Type B pancreatic cell (in vitro differentiated cells): ENCODE results near the gene HOXA13. TPM values are rescaled to one million over a fixed set of nuclear protein-coding genes. Genes with fewer than 3 reads are reported as not detected.

Experiments used
- DNase-seq: peaks from one replicate; pipeline ENCODE4 v3.0.0; 2021; ENCODE audit warnings: mixed read lengths; ENCODE audit not compliant: unreplicated experiment; ENCODE audit errors: extremely low spot score
- H3K27ac Mint-ChIP-seq: 2 replicates; pipeline ENCODE4 v1.8.0; 2021; ENCODE audit warnings: mild to moderate bottlenecking, mixed read lengths
- H3K27me3 Mint-ChIP-seq: 2 replicates; pipeline ENCODE4 v1.8.0; 2021; ENCODE audit warnings: mixed read lengths
- H3K36me3 Mint-ChIP-seq: 2 replicates; pipeline ENCODE4 v1.8.0; 2021; ENCODE audit warnings: mixed read lengths
- H3K4me1 Mint-ChIP-seq: one replicate; pipeline ENCODE4 v1.8.0; 2021; ENCODE audit warnings: mixed read lengths; ENCODE audit not compliant: unreplicated experiment
- H3K4me3 Mint-ChIP-seq: 2 replicates; pipeline ENCODE4 v1.8.0; 2021; ENCODE audit warnings: mild to moderate bottlenecking, mixed read lengths
- H3K9me3 Mint-ChIP-seq: 2 replicates; pipeline ENCODE4 v1.8.0; 2021; ENCODE audit warnings: mixed read lengths
- CTCF ChIP-seq: fragments of 200-600 bp; sonication (generic); conservative IDR thresholded peaks from 2 replicates; pipeline ENCODE4 v1.5.0; 2021; ENCODE audit warnings: antibody characterized with exemption, mild to moderate bottlenecking
- total RNA-seq: library from RNA; stranded (reverse); gene quantifications from 2 replicates; pipeline ENCODE4 v1.2.1, GENCODE V29; 2021; ENCODE audit warnings: low replicate concordance

The HOXA13 gene
- total RNA-seq, 1 donor from 2014 or later = 0.75 TPM

DNA sequence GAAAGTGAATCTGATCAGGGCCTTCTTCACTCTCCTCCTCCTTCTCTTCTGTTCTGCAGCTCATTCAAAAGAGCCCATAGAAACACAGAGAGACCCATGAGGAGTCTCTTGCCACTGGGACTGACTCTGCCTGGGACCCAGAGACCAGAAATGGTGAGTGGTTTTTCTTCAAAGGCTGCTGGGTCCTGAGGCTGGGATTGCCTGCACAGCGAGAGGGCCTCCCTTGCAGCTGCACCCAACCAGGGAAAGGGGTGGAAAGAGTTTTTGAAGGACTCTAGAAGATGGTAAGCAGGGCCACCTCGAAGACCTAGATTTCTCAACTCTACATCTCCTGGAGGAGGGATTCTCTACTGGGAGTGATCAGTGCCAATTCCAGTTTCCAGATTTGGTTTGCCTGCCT is 15.5 kb upstream of the HOXA13 start:
- Mint-ChIP-seq H3K9me3 (no peaks in the 10 kb centered on the region), H3K27ac (no peak overlapping the region), H3K4me3 (no peak overlapping the region), H3K36me3 (no peaks in the 10 kb centered on the region), H3K27me3 (peaks cover 99% of the 10 kb centered on the region), H3K4me1 (peaks cover 3% of the 10 kb centered on the region)
- no peak for TF ChIP-seq CTCF
- DNase-seq = no peak

DNA sequence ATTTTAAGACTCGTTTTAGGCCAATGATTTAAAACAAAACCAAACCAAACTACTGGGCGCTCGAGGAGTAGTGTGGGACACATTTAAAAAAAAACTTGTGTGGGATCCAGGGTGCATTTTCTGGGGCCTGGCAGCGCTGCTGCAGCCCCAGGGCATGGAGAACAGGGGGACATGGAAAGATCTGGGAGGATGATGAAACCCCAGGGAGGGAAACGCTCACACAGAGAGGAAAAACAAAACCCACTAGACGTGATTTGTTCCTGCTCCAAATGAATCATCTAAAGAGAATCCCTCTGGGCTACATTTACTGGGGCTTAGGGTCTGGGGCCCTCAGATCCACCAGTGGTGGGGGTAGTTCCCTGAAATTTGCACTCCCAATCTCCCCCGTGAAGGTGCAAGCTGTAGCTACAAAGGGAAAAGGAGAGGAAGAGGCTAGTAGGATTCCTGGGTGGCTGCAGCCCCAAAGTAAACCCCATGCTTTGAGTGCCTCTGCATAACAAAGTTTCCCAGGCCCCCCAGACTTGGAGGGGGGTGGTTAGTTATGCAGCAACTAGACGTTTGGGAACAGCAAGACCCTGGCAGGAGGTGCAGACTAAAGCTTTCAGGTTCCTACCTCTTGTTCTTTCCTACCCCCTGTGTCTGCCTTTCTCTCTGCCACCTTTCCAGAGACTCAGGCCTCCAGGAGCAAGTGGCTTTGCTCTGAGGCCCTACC is 14.5 kb upstream of the HOXA13 start:
- no peak for DNase-seq
- no peaks in the 10 kb centered on the region for H3K9me3 Mint-ChIP-seq

GRCh38 chr7:27213433-27214238 is 13.7 kb upstream of the HOXA13 start:
- Mint-ChIP-seq H3K9me3 (no peaks in the 10 kb centered on the region), H3K36me3 (no peaks in the 10 kb centered on the region), H3K27me3 (peaks cover 99% of the 10 kb centered on the region), H3K27ac (no peak overlapping the region), H3K4me1 (peaks cover 6% of the 10 kb centered on the region), H3K4me3 (peak overlapping the region; percentile 57)
- DNase-seq = no peak
- no peak for TF ChIP-seq CTCF

More for the DNA sequence above, 14.5 kb upstream of the HOXA13 start:
- no peak for TF ChIP-seq CTCF
- H3K36me3 Mint-ChIP-seq = no peaks in the 10 kb centered on the region
- H3K4me1 Mint-ChIP-seq = peaks cover 6% of the 10 kb centered on the region
- H3K4me3 Mint-ChIP-seq = no peak overlapping the region
- no peak overlapping the region for H3K27ac Mint-ChIP-seq
- H3K27me3 Mint-ChIP-seq = peaks cover 99% of the 10 kb centered on the region

DNA sequence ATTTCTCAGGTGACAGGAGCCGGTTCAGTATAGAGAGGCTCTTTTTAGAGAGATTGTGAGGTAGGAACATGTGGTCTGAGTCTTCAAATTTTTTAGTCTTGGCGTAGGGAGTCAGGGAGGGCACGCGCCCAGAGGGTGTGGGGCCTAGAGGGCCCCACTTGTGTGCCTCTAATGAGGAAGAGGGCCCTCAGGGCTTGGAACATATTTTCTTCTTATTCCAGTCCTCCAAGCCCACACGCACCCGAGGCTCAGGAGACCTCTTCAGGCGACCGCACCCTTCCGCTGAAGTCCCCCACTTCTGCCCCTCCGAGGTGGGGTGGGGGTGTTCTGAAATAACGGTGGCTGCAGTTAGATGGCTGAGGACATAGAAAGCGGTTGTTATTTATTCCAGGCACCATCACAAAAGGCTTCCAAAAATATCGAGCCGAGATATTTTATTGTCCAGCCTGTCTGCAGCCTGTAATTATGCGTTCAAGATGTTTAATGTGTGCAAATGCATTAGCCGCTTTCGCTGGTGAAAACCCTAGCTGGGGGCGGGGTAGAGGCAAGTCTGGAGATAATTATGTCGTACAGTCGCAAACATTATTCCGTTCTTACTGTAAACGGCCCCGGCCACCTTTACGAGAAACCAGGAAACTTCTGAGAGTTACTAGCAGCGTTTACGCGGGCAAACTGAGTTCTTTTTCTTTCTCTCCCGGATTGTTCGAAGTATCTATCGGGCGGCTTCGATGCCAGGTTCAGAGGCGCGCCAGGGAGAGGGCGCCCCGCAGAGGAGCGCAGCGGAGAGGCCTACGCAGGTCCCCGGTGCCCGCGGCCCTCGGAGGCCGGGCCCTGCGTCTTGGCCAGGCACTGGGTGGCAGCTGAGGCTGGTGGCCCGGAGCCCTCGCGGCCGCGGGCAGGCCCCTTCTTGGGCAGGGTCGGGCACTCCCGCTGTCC is 12.9 kb upstream of the HOXA13 start:
- no peaks in the 10 kb centered on the region for H3K9me3 Mint-ChIP-seq
- TF ChIP-seq CTCF = no peak
- H3K36me3 Mint-ChIP-seq = no peaks in the 10 kb centered on the region
- H3K27me3 Mint-ChIP-seq = peaks cover 99% of the 10 kb centered on the region
- H3K4me3 Mint-ChIP-seq = peak overlapping the region; percentile 54
- peaks cover 6% of the 10 kb centered on the region for H3K4me1 Mint-ChIP-seq
- DNase-seq = no peak
- H3K27ac Mint-ChIP-seq = no peak overlapping the region

DNA sequence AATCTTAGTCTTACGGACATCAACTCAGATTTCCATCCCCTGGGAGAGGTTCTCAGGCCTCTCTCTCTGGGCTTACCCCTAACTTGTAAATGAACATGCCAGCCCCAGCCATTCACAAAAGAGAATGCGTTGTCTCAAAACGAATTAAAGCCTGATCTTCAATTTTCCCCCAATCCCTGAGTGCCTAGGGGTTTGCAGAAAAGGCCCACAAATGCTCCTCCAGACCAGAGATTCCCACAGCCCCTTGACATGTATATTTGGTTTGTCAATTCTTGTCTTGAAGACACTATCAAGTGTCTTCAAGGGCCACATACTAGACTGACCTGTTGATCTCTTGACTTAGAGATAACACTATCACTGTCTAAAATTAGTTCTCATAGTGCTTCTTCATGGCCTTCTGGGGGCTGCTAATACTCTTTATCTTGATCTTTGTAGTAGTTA is 11.9 kb upstream of the HOXA13 start:
- Mint-ChIP-seq H3K27me3 (peaks cover 99% of the 10 kb centered on the region), H3K36me3 (no peaks in the 10 kb centered on the region)
- no peak for DNase-seq

More for the DNA sequence above, 11.9 kb upstream of the HOXA13 start:
- H3K27ac Mint-ChIP-seq = no peak overlapping the region
- no peak overlapping the region for H3K4me3 Mint-ChIP-seq
- H3K9me3 Mint-ChIP-seq = no peaks in the 10 kb centered on the region
- peaks cover 6% of the 10 kb centered on the region for H3K4me1 Mint-ChIP-seq
- TF ChIP-seq CTCF = no peak
